ENCODE measurements around the gene DOCK8.
A peak's percentile ranks its signal among the peaks of the same experiment; 100 is the strongest.

DOCK8 gene

DNA sequence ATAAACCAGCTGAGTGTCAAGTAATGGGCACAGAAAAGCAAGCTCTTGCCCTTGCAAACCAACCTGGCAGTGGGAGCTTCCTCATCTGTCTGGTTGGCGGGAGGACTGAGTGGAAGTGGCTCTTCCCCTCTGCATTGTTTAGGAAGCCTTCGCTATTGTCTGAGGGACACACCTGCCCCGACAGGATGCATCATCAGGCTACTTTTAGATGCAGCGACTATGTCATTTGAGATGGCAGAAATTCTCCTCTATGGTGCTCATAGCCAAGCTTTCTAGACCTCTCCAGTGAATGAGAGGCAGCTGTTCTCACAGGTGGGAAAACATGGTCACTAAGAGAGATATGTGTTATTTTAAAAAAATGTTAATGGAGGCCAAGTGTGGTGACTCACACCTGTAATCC lies 104.0 kb downstream of the DOCK8 start:
- DNase-seq, result no peak

DNA sequence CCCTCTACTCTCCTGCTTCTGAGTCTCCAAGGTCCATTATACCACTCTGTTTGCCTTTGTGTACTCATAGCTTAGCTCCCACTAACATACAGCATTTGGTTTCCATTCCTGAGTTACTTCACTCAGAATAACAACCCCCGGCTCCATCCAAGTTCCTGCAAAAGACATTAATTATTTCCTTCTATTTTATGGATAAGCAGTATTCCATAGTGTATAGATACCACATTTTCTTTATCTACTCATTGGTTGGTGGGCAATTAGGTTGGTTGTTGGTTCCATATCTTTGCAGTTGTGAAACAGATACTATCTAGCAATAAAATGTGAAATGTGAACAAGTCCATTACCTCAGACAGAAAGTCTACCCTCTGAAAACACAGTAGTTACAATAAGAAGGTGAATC lies 110.3 kb downstream of the DOCK8 start:
- no peak for DNase-seq

DNA sequence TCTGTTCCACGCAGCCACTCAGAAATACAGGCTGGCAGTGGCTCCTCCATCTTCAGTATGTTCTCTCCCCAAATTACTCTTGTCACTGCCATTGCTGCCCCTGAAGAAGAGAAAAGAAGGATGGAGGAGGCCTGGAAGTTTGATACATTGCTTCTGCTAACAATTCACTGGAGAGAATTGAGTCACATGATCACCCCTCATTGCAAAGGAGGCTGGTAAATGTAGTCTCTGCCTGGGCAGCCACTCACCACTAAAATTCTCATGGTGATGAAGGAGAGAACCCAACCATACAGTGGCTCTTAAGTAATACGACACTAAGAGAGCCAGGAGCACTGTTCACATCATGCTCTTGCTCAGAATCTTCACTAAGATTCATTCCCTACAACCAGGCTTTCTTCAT lies 112.0 kb downstream of the DOCK8 start:
- no peak for DNase-seq

DNA sequence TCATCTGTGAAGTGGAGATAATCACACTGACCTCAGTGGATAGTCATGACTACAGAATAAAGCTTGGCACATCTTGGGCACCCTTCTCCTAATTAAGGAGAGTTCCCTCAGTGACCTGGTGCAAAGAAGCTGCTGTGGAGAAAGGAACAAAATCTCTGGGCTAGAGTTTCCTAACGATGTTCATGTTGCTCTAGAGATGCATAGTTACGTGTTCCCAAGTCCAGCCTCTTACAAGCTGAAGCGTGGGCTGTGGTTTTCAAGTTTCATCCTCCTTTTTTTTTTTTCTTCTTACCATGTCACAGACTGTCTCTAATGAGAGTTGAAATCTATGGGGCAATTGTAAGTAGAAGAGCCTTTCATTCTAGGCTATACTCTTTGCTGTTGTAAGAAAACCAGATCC lies 113.8 kb downstream of the DOCK8 start:
- no peak for DNase-seq

DNA sequence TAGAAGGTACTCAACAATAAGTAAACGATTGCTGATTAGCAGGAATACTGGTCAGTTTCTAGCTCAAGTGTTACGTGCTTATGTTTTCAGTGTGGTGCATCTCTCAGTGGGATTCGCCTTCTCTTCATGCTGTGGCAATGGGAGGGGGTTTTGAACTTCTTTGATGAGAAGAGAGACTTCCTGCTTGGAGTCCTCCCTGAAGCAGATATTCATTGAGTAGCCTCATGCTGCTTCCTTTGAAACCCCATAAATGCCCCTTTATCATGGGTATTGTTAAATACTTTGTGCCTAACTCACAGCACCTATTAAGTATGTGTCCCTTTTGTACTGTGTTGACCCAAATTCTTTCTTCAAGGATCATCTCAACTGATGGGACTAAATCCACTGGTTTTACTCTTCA lies 116.5 kb downstream of the DOCK8 start:
- no peak for DNase-seq

DNA sequence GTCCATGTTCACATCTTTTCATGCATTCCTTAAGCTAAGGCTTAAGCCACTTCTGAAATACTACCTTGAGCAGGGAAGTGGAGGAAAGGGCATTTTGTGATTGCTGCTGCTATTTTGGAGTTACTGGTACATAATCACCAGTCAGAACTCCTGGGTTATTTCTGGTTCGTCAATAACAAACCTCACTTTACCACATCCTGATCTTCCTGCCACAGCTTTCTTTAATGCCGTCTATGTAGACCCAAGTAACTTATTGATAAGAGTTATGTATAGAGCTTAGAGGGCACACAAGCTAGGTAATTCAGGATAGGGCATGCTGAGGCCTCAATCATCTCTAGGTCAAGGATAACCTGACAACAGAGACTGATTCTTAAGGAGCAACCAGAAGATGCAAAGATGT lies 120.7 kb downstream of the DOCK8 start:
- no peak for DNase-seq

DNA sequence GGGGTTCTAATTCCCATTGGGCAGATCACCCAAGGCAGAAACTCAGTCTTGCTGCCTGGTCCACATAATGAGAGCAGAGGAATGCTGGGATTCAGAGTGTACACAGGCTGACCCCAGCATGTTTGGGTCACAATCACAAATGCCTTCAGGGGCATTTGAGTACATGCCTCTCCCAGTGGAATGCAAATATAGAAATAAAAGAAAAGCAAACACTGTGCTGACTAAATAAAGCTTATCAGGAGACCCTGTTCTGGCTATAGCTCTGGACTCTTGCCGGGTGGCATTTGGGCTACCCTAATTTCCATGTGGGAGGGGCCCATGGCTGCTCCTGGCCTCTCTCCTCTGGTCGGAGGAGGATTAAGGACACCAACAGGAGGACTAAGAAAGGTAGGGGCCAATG lies 121.4 kb downstream of the DOCK8 start:
- no peak for DNase-seq

DNA sequence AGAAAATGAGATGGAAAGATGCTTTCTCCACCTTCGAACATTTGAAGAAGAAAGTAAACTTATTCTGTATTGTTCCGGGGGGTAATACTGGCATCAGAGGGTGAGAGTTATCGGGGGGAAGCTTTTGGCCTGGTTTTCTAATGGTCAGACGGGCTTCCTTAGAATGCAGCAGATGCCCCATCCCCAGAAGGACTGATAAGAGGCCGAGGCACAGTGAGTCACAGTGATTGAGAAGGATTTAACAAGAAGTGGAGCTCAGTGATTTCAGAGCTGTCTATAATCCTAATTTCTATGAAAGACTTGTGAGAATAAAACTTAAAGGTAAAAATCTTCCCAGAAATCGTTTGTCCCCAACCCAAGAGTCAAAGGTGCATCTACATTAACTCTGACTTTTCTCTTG lies 123.9 kb downstream of the DOCK8 start:
- DNase-seq, result no peak

DNA sequence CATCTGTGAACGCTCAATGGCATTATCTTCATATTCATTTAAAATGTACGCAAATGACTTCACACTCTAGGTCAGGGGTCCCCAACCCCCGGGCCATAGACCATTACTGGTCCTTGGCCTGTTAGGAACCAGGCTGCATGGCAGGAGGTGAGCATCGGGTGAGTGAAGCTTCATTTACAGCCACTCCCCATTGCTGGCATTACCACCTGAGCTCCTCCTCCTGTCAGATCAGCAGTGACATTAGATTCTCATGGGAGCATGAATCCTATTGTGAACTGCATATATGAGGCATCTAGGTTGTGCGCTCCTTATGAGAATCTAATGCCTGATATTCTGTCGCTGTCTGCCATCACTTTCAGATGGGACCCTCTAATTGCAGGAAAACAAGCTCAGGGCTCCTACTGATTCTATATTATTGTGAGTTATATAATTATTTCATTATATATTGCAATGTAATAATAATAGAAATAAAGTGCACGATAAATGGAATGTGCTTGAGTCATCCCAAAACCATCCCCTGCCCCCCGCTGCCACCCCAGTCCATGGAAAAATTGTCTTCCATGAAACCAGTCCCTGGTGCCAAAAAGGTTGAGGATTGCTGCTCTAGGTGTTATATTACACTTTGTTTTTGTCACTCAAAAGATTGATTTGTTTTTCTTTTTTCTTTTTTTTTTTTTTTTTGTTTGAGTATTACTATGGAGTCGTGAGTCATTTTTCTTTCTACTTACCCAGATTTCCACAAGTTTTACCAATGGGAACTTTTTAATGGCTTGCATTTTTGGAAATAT lies 127.2 kb downstream of the DOCK8 start:
- no peak for DNase-seq

DNA sequence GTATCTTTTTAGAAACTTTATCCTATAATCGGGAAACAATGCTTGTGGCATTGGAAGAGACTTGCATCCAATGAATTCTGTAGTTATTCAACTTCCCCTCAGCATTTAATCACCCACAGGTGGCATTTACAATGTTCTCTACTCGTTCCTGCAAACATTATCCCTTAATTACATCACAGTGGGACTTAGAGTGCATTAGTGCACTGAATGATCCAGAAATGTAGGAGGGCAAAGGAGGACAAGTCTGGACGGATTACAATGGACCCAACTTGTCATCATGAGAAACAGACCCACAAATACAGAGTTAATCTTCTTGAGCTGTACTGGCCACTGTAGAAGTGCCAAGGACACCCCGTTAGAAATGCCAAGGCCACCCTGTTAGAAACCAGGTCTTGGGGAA lies 129.1 kb downstream of the DOCK8 start:
- DNase-seq, result no peak

DNA sequence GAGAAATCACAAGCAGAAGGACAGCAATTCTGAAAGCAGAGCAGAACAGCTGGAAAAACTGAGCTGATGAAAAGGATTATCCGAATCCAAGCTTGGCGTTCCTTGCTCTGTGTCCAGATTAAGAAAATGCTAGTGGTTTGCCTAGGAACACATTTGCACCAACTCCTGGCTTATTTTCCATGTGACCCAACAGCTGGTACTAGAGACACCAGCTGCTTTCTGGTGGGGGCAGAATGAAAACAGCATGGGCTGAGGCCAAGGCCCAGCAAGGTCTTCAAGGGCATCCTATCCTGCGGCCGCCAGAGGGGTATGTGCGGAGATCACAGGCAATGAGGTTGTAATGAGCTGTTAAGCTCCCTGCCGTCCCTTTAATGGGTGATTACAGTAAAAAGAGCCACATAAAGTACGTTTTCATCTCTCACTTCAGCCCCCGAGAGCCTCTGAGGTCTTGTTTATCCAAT lies 131.5 kb downstream of the DOCK8 start:
- DNase-seq, result no peak

DNA sequence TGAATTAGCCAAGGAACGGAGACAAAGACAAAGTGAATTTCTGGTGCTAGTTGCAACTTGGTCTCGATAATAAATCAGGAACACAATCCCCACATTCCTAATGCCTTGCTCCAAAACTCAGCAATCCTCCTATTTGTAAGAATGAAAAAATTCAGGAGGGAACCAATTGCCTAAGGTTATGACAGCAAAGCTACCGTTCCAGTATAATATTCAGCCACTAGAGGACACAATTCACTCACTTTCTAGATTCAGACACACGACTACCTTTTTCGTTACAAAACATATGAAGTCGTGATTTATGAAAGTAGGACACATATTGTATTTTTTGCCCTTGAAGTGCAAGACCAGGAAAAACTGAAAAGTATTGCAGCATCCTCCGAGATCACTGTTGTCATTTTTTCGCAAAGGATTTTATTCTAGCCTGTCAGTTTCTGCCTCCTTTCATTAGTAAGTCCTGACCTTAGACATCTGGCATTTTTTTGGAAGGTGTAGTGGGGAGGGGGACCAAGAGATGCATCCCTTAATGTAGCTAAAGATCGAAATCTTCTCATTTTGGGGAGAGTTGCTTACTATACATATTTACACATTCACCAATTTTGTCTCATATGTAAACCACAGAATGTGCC lies 133.1 kb downstream of the DOCK8 start:
- DNase-seq, result peak in 1 of 2 donors; percentile 45

DNA sequence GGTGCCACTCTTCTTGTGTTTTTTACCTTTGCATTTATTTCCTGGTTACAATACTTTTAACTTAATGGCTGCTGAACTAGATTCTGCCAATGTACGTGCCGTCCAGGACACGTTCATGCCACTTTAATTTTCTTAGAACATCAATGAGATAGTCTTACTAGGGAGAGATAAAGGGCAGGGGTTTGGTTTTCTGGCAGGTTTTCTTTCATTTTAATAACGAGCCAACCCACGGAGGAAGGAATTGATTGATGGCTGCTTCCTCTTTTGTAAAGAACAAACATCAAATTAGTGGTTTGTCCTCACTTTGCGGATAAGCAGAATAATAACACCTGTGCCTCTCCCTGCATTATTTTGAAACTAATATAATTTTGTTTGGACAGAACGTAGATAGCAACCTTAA lies 135.7 kb downstream of the DOCK8 start:
- DNase-seq, result no peak

DNA sequence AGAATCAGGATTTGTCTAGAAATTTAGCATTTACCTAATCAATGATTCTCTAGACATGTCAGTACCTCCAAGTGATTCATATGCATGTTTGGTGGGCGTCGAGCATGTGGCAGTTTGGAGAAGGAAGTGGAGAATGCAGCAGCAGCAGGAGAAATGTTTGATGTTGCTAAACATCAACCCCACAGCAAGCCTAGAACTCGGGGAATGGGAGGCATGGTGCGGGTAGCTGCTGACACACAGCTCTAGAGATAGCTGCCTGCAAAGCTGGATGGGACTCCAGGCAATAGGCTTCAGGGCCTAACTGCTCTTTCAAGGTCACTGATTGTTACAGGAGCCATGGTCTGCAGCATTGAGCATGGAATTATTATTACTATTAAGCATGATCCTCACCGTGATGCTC lies 137.3 kb downstream of the DOCK8 start:
- DNase-seq, result no peak

DNA sequence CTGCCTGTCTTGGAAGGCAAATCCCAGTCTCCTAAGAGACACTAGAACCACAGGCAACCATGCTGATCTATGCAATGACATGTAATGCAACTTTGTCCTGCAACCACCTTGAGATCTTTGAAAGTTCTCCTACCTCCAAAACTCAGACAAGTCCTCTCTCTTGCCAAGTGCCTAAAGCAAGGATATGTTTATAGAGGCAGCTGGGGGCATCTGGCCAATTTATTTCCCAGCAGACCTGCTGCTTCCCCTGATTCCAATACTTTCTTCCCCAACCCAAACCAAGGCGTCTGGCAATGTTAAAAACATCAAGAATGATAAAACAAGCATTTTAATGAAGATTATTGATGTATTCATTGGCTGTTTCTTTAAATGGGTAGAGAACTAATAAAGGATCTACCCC lies 138.4 kb downstream of the DOCK8 start:
- no peak for DNase-seq

DNA sequence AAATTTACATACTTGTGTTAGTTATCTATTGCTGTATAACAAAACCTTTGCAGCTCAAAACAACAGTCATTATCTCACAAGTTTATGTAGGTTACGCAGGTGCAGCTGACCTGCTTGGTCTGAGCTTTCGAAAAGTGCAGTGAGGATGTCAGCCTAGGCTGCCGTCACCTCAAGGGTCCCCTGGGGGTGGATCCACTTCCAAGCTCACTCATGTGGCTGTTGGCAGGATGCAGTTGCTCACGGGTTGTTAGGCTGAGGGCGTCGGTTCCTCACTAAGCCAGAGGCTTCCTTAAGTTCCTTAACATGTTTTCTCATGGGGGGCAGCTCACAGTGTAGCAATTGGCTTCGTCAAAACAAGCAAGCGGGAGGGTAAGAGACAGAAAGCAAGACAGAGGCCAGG lies 139.8 kb downstream of the DOCK8 start:
- DNase-seq, result no peak

DNA sequence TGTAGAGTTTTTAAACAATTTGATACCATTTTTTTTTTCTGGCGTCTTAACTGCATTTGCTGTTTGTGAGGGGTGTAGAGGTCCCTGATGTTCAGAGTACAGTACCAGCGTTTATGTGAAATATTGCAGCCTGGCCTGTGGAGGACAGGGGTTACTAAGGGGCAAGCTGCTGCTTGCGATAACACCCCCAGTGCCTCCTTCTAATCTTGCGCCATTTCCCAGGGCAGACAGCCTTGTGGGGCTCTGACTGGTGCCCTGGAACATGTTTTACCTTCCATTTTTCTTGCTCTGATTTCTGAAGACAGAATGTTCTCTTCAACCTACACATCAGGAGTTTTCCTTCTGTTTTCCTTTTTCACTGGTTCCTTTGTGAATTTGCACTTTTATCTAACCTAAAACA lies 142.9 kb downstream of the DOCK8 start:
- DNase-seq, result no peak

DNA sequence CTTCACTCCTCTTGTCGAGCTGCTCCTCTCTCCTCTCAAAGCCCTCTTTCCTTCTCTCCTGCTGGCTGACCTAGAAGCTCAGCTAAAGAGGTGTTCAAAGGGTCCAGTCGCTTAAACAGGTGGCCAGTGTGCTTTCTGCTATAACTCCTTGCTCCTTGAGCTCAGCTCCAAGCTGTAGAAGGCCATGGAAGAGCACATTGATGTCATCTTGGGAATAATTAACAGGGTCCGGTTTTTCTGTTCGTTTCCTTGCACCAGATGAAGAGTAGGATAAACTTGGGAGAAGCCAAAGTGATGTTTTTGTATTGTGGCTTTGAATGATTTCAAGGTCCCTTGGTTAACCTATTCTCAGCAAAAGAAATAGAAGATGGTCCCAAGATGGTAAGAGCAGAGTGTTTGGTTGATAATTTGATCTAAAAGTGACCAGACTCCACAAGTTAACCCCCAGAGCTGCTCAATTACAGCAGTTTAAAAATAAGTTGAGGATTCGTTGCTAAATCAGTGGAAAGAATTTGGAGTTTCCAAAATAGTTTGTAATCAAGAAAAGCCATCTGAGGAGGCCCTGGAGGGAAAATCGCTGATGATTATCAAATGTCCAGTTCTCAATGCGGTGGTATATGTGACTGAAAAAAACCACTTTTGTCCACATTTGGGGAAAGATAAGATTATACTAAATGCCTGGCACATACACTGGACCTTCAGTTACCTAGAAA lies 148.1 kb downstream of the DOCK8 start:
- no peak for DNase-seq

DNA sequence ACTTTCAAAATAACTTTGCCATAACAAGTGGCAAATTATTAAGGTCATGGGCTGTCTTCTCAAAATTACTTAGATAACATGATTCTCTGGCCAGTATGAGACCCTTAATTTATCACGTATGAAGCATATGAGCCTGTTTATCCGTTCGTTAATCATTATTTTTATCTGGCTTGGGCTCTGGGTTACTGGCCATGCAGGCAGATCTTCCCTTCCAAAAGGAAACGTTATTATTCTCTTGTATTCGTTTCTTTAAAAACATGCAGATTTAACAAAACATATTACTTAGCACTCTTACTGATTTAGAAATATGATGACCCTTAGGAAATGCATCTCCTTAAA lies 148.6 kb downstream of the DOCK8 start:
- DNase-seq, result no peak

DNA sequence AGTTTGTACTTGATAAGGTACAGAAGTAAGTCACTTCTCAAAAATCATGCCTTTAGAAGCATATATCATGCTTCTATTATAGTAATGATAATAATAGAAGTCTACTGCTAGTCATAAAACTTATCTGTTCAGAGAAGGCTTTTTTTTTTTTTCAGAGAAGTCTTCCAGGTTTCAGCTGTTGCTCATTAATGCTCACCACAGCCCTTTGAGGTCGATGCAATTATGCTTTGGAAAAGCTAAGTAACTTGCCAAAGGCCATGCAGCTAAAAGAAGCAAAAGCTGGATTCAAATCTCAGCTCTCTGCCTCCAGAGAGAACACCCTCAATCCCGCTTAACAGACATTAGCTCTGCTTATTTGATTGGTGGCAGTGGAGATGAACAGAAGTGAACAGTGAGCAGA lies 150.8 kb downstream of the DOCK8 start:
- DNase-seq, result no peak

DNA sequence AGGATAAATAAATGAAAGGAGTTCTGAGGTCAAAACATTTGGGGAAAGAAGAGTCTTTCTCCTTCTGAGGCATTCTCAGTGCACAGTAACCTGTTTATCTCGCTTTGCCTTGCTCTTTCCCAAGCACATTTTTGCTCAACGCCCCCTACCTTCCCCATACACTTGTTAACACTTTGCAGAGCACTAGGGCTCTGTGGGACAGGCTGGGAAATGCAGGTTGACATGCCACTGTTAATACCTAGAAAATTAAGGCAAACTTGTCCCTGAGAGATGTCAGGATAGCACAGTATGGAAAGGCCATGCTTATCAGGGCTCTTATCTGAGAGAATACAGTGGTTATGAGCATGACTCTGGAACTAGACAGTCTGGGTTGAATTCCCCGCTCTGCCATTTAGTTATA lies 152.0 kb downstream of the DOCK8 start:
- DNase-seq, result no peak

DNA sequence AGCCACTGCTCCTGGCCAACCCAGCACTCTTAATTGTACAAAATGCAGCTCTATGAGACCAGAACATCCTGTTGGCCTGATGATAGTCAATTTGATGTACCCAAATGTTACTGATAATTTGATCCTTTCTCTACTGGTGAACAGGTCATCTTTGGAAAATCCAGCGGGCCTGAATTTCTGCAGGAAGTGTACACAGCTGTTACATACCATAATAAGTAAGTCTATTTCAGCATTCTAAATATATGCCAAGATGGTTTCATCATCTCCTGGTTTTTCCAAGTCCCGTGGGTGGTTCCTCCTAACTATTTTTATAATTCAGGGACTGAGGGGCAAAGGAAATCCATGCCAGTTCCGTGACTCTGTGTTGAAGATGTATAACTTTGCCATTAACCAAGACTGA lies 155.4 kb downstream of the DOCK8 start:
- DNase-seq, result no peak

DNA sequence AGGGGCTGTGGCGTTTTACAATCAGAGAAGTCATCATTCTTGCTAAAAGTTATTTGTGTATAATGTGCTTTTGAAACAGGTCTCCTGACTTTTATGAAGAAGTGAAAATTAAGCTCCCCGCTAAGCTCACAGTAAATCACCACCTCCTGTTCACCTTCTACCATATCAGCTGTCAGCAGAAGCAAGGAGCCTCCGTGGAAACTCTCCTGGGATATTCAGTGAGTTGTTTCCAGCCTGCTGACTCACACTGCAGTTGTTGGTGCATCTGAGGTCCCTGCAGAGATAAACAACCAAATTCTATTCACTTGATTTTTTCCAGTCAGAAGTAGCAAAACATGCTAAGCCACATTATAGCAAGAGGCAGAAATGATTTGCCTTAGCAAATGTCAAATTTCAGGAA lies 156.7 kb downstream of the DOCK8 start:
- no peak for DNase-seq

DNA sequence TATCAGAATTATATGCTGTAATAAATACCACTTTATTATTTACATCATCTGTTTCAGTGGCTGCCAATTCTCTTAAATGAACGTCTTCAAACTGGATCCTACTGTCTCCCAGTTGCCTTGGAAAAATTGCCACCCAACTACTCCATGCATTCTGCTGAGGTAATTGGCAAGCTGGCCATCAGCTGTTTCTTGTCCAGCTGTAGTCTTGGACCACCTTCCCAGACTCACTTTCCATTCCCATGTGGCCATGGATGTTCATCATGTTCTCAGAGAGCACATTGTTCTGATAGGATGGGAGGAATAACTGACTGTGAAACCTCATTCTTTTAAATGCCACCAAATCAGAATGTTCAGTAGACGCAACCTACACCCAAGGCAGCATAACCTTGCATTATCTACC lies 157.5 kb downstream of the DOCK8 start:
- DNase-seq, result no peak
